SK-N-SH (cell line): Measurements from ENCODE around the gene SYT1. TPM values are rescaled to one million over a fixed set of nuclear protein-coding genes. Genes with fewer than 3 reads are reported as not detected.

Experiments used
- CTCF ChIA-PET: fragments of 300-600, 350-600 bp; formaldehyde crosslinking; extraction: SDS; loops from one replicate; lab custom pipeline; 2021; lab: Yijun Ruan, JAX
- POLR2A ChIA-PET: fragments of 350-600 bp; sonication (Branson Sonifier 250); formaldehyde crosslinking; extraction: SDS; loops from one replicate; lab custom pipeline; 2020; ENCODE audit warnings: antibody characterized with exemption, inconsistent platforms; lab: Yijun Ruan, JAX
- DNase-seq: peaks from one replicate; pipeline ENCODE4 v3.0.0; 2012
- H2AFZ ChIP-seq: fragments of 200-600 bp; sonication (generic); 2 replicates; pipeline ENCODE4 v1.8.1; 2016; ENCODE audit warnings: antibody characterized with exemption, mild to moderate bottlenecking, low read depth
- H3F3A ChIP-seq: fragments of 200-600 bp; sonication (generic); replicated peaks from 2 replicates; pipeline ENCODE3; 2016; ENCODE audit warnings: antibody characterized with exemption, mild to moderate bottlenecking; ENCODE audit not compliant: insufficient read depth
- H3K27ac ChIP-seq, 2 experiments: fragments of 200-500 bp in 1 of 2; fragments of 200-600 bp in 1 of 2; sonication (Bioruptor generic) in 1 of 2; sonication (generic), shearing (Covaris generic) in 1 of 2; 2 replicates each; pipeline versions ENCODE4 v1.5.1 to v1.6.1; 2014 to 2016; ENCODE audit warnings: low read depth in 2 of 2, inconsistent platforms in 1 of 2, low read length in 1 of 2, mild to moderate bottlenecking in 1 of 2, mixed read lengths in 1 of 2
- H3K27me3 ChIP-seq: fragments of 200-600 bp; sonication (generic), shearing (Covaris generic); 2 replicates; pipeline ENCODE4 v1.6.1; 2016; ENCODE audit warnings: mixed run types; ENCODE audit not compliant: insufficient read depth
- H3K36me3 ChIP-seq, 2 experiments: fragments of 200-500 bp in 1 of 2; fragments of 200-600 bp in 1 of 2; sonication (Bioruptor generic) in 1 of 2; sonication (generic) in 1 of 2; replicated peaks in 1 of 2; 2 replicates each; pipeline versions ENCODE3 to v1.5.1; 2014 to 2016; ENCODE audit warnings: low read length in 1 of 2, mild to moderate bottlenecking in 1 of 2; ENCODE audit not compliant: insufficient read depth in 2 of 2, control insufficient read depth in 1 of 2
- H3K4me1 ChIP-seq, 2 experiments: fragments of 200-500 bp in 1 of 2; fragments of 200-600 bp in 1 of 2; sonication (Bioruptor generic) in 1 of 2; sonication (generic), shearing (Covaris generic) in 1 of 2; 2 replicates each; pipeline versions ENCODE4 v1.5.1 to v1.6.1; 2014 to 2016; ENCODE audit warnings: low read depth in 1 of 2, low read length in 1 of 2, mixed run types in 1 of 2; ENCODE audit not compliant: insufficient read depth in 2 of 2, control insufficient read depth in 1 of 2
- H3K4me2 ChIP-seq: fragments of 200-600 bp; sonication (generic), shearing (Covaris generic); 2 replicates; pipeline ENCODE4 v1.6.1; 2017; ENCODE audit warnings: mixed run types
- H3K4me3 ChIP-seq, 2 experiments: fragments of 200-500 bp in 1 of 2; fragments of 200-600 bp in 1 of 2; sonication (Bioruptor generic) in 1 of 2; sonication (generic), shearing (Covaris generic) in 1 of 2; 2 replicates each; pipeline versions ENCODE4 v1.5.1 to v1.8.1; 2014 to 2016; ENCODE audit warnings: low read depth in 2 of 2, inconsistent platforms in 1 of 2, low read length in 1 of 2, mild to moderate bottlenecking in 1 of 2, mixed read lengths in 1 of 2, moderate library complexity in 1 of 2
- H3K79me2 ChIP-seq: fragments of 200-600 bp; sonication (generic); 2 replicates; pipeline ENCODE4 v1.8.1; 2017; ENCODE audit warnings: mild to moderate bottlenecking; ENCODE audit not compliant: insufficient read depth
- H3K9ac ChIP-seq: fragments of 200-600 bp; sonication (generic); 2 replicates; pipeline ENCODE4 v1.6.1; 2017; ENCODE audit warnings: mixed run types
- H3K9me2 ChIP-seq: fragments of 200-600 bp; sonication (generic); 2 replicates; pipeline ENCODE4 v1.6.1; 2017; ENCODE audit warnings: mixed run types
- H3K9me3 ChIP-seq: fragments of 200-600 bp; sonication (generic); 2 replicates; pipeline ENCODE4 v1.6.1; 2017; ENCODE audit warnings: mixed run types, mild to moderate bottlenecking, moderate library complexity
- H4K20me1 ChIP-seq: fragments of 200-600 bp; sonication (generic); 2 replicates; pipeline ENCODE4 v1.6.1; 2017; ENCODE audit warnings: mild to moderate bottlenecking, mixed run types; ENCODE audit not compliant: insufficient read depth
- CHD2 ChIP-seq: fragments of 150-350 bp; IDR thresholded peaks from 2 replicates; pipeline ENCODE4 v1.6.1; 2018; ENCODE audit warnings: low read length; ENCODE audit not compliant: partially characterized antibody
- ELF1 ChIP-seq: IDR thresholded peaks from 2 replicates; pipeline ENCODE4 v1.4.0; 2012
- EZH2phosphoT487 ChIP-seq: fragments of 200-600 bp; sonication (generic); IDR thresholded peaks from 2 replicates; pipeline ENCODE4 v1.6.1; 2017; ENCODE audit warnings: low read depth, mixed run types, mild to moderate bottlenecking, antibody characterized with exemption, moderate library complexity, borderline replicate concordance
- FOSL2 ChIP-seq: IDR thresholded peaks from 2 replicates; pipeline ENCODE4 v1.4.0; 2012; ENCODE audit warnings: low read depth, mild to moderate bottlenecking, moderate library complexity, borderline replicate concordance
- FOXJ3 ChIP-seq: sonication (generic); formaldehyde crosslinking; IDR thresholded peaks from 2 replicates; pipeline ENCODE4 v1.5.1; 2020; ENCODE audit warnings: mild to moderate bottlenecking, missing genetic modification reagents
- FOXM1 ChIP-seq: IDR thresholded peaks from 2 replicates; pipeline ENCODE4 v1.4.0; 2012; ENCODE audit warnings: low read depth, mild to moderate bottlenecking
- IRF3 ChIP-seq: fragments of 150-350 bp; IDR thresholded peaks from 2 replicates; pipeline ENCODE4 v1.6.1; 2016; ENCODE audit warnings: mild to moderate bottlenecking, low read depth, low read length
- JUND ChIP-seq: IDR thresholded peaks from 2 replicates; pipeline ENCODE4 v1.4.0; 2012
- MEF2A ChIP-seq: IDR thresholded peaks from 2 replicates; pipeline ENCODE4 v1.4.0; 2012; ENCODE audit warnings: low read depth, borderline replicate concordance
- MXI1 ChIP-seq: IDR thresholded peaks from 2 replicates; pipeline ENCODE4 v1.6.1; 2012; ENCODE audit warnings: mild to moderate bottlenecking, low read depth, low read length, improper control_type of control experiment
- NFIC ChIP-seq: IDR thresholded peaks from 2 replicates; pipeline ENCODE4 v1.4.0; 2012; ENCODE audit warnings: borderline replicate concordance
- NRF1 ChIP-seq: IDR thresholded peaks from 2 replicates; pipeline ENCODE4 v1.6.1; 2012; ENCODE audit warnings: low read depth, mild to moderate bottlenecking, low read length
- PBX3 ChIP-seq: IDR thresholded peaks from 2 replicates; pipeline ENCODE4; 2012
- RAD21 ChIP-seq: IDR thresholded peaks from 2 replicates; pipeline ENCODE4 v1.6.1; 2012; ENCODE audit warnings: mild to moderate bottlenecking, low read length
- REST ChIP-seq: IDR thresholded peaks from 2 replicates; pipeline ENCODE4 v1.6.1; 2012; ENCODE audit warnings: mild to moderate bottlenecking, low read depth, low read length, moderate library complexity
- RFX5 ChIP-seq: IDR thresholded peaks from 2 replicates; pipeline ENCODE4 v1.6.1; 2012; ENCODE audit warnings: mild to moderate bottlenecking, improper control_type of control experiment, low read length
- RXRA ChIP-seq: IDR thresholded peaks from 2 replicates; pipeline ENCODE4 v1.4.0; 2012; ENCODE audit warnings: low read depth, mild to moderate bottlenecking, borderline replicate concordance
- TAF1 ChIP-seq: IDR thresholded peaks from 2 replicates; pipeline ENCODE4 v1.6.1; 2012; ENCODE audit warnings: low read depth, mild to moderate bottlenecking, low read length, moderate library complexity, borderline replicate concordance
- TCF12 ChIP-seq: IDR thresholded peaks from 2 replicates; pipeline ENCODE4 v1.4.0; 2012
- TEAD4 ChIP-seq: IDR thresholded peaks from 2 replicates; pipeline ENCODE4 v1.4.0; 2012; ENCODE audit warnings: mild to moderate bottlenecking, borderline replicate concordance; ENCODE audit not compliant: insufficient read depth
- USF1 ChIP-seq: IDR thresholded peaks from 2 replicates; pipeline ENCODE4 v1.4.0; 2012; ENCODE audit warnings: low read depth, borderline replicate concordance
- USF2 ChIP-seq: fragments of 150-350 bp; IDR thresholded peaks from 2 replicates; pipeline ENCODE4 v1.6.1; 2017; ENCODE audit warnings: antibody characterized with exemption, low read length, low read depth, borderline replicate concordance
- ZBTB33 ChIP-seq: IDR thresholded peaks from 2 replicates; pipeline ENCODE4 v1.4.0; 2012; ENCODE audit warnings: low read depth, borderline replicate concordance
- WGBS: methylation state at CpG from one replicate; pipeline ENCODE4 v1.1.6; 2017; ENCODE audit warnings: low lambda C conversion rate; 5-methylcytosine and 5-hydroxymethylcytosine counted together
- polyA plus RNA-seq, 3 experiments: library from polyadenylated mRNA; depleted of rRNA; stranded (reverse); fragments of >200 nt; gene quantifications; 2 replicates each; pipeline ENCODE4 v1.2.3, GENCODE V29; 2012

Gene SYT1
- polyA plus RNA-seq, 1 of the 3 experiments (the other 2 are of a cell fraction): 12.7 TPM

- H3K4me3 ChIP-seq: peak overlapping the region in 1 of 2 experiments; percentile 15; a peak in 1 of 4 replicates
- H3K4me1 ChIP-seq: peaks cover 0 to 36% of the 10 kb centered on the region in 2 experiments
- no peak for DNase-seq
- H3K9me3 ChIP-seq: no peaks in the 10 kb centered on the region
- H3K9me2 ChIP-seq: no peaks in the 10 kb centered on the region
- CTCF ChIA-PET: interaction anchor here (1.2 kb wide), 1 partner anchor 11 kb away, joined by 3 read pairs; no protein-coding TSS in a partner anchor
- H2AFZ ChIP-seq: no peak overlapping the region
- H3K36me3 ChIP-seq: no peaks in the 10 kb centered on the region
- peaks cover 28% of the 10 kb centered on the region for H3F3A ChIP-seq
- POLR2A ChIA-PET: no interaction called here
- H3K27ac ChIP-seq: peak overlapping the region in 1 of 2 experiments; percentile 79; a peak in 2 of 4 replicates
- H4K20me1 ChIP-seq: no peaks in the 10 kb centered on the region
- no peaks in the 10 kb centered on the region for H3K27me3 ChIP-seq
- 10% methylated on average over 3 of the region's 3 CpGs for WGBS
- no peak overlapping the region for H3K9ac ChIP-seq
- H3K4me2 ChIP-seq: peak overlapping the region; percentile 42
- no peaks in the 10 kb centered on the region for H3K79me2 ChIP-seq
- TF ChIP-seq REST (no peak), FOSL2 (peak; percentile 79), FOXM1 (no peak), RFX5 (no peak), RAD21 (no peak), NFIC (no peak), PBX3 (peak; percentile 60), USF1 (no peak), JUND (peak; percentile 60), ZBTB33 (no peak), TEAD4 (peak; percentile 28; the same call in 1 of the 2 replicates), TCF12 (peak; percentile 54), ELF1 (no peak), TAF1 (no peak), MEF2A (no peak), MXI1 (no peak), EZH2phosphoT487 (no peak), CHD2 (no peak), IRF3 (no peak), RXRA (peak; percentile 19; the same call in 1 of the 2 replicates), NRF1 (no peak), FOXJ3 (CRISPR knock-in tag) (no peak), USF2 (no peak)
Measured at GRCh38 chr12:79055926-79056674, 191.5 kb downstream of the SYT1 start.
